Endothelial cell of hepatic sinusoid (primary cell): ENCODE measurements around the gene CLIC3.
"Not testable (repeated sequence)": the region's sequence is repeated elsewhere in the genome, so short reads cannot be mapped to it uniquely, and the experiment has no call there.

Experiments
- in situ Hi-C: cut with HindIII; loops from 2 replicates; pipeline ENCODE4 v1.10.0; 2017; ENCODE audit warnings: low sequenced_read_pairs

CLIC3 gene

DNA sequence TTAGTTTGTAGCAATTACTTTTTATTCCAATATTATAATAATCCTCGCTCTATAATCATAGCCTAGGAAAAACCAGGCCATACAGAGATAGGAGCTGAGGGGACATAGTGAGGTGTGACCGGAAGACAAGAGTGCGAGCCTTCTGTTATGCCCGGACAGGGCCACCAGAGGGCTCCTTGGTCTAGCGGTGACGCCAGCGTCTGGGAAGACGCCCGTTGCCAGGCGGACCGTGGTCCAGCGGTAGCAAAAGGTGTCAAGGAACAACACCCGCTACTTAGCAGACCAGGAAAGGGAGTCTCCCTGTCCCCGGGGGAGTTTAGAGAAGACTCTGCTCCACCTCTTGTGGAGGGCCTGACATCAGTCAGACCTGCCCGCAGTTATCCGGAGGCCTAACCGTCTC, 7.9 kb upstream of the CLIC3 start:
- in situ Hi-C loops: not testable (repeated sequence)

DNA sequence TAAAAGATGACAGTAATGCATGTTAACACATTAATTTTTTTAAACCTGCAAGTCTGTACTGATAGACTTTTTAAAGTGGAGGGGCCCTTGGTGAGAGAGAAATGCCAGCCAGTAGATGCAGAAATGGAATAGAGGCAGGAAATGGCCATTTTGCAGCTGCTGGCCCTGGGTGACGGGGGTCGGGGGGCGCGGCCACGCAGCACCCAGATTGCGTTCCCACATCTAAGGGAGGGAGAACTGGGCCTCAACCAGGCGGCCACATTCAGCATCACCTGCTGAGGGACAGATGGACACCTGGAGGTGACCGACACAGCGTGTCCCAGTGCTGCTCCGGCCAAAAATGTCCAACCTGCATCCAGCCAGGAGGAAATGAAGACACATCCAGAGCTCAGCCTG, 6.3 kb upstream of the CLIC3 start:
- in situ Hi-C loops: no loop called here

DNA sequence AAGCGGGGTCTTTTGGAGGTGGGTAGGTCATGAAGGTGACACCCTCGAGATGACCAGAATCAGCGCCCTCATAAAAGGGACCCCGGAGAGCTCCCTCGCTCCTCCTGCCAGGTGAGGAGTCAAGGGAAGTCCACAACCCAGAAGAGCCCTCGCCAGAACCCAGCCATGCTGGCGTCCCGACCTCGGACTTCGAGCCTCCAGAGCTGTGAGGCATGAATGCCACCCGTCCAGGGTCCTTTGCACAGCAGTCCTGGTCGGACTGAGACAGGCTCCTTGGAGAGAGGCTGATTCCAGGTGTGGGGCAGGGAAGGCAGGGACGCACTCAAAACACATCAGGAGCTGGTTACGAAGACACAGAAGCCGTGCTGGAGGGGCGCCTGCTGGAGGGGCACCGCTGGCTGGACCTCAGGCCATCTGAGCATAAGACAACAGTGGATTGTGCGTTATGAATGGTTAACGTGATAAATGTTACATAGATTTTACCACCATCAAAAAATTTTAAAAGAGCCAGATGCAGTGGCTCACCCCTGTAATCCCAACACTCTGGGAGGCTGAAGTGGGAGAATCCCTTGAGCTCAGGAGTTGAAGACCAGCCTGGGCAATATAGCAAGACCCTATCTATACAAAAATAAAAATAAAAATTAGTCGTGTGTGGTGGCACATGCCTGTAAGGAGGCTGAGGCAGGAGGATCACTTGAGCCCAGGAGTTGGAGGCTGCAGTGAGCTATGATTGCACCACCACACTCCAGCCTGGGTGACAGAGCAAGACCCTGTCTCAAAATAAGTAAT, 5.7 kb upstream of the CLIC3 start:
- in situ Hi-C loops: no loop called here

- in situ Hi-C loops: no loop called here
Observed at GRCh38 chr9:137000177-137000930, 4.0 kb upstream of the CLIC3 start.

DNA sequence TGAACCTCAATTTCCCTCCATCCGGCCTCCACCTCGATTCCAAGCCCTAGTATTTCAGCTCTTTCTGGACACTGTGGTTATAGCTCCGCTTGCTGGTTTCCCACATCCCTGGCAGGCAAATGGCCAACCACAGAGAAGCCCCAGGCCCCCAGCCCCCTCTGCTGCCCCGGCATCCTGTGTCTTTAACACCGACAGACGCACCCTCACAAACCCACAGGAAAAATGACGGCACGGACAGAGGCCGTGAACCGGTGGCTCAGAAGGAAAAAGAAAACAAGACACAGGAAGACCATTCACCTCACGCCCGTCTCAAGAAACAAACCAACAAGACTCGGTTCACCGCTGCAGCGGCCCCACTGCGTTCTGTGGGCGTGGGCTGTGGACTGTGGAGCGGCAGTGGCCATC, 1.5 kb upstream of the CLIC3 start:
- in situ Hi-C loops: no loop called here

GRCh38 chr9:136997371-136997770, 1.0 kb upstream of the CLIC3 start:
- in situ Hi-C loops: no loop called here

GRCh38 chr9:136995772-136996311, 526 bp downstream of the CLIC3 start:
- in situ Hi-C loops: no loop called here

DNA sequence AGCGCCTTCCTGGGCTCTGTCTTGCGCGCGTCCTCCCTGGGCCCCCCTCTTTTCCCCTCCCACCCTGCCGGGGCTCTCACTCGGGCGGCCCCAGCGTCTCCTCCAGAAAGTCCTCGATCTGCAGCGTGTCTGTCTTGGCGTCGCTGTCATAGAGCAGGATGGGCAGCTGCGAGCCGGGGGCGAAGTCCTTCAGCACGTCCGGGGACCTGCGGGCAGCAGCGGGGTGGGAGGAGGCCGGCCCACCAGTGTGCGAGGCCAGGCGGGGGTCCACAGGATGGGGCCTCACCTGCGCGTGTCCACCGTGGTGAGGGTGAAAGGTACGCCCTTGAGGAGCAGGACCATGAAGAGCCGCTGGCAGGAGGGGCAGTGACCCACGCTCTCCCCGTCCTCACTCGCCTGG, 1.0 kb downstream of the CLIC3 start:
- in situ Hi-C loops: no loop called here

- in situ Hi-C loops: no loop called here
Observed at GRCh38 chr9:136994888-136995230, 1.5 kb downstream of the CLIC3 start.

DNA sequence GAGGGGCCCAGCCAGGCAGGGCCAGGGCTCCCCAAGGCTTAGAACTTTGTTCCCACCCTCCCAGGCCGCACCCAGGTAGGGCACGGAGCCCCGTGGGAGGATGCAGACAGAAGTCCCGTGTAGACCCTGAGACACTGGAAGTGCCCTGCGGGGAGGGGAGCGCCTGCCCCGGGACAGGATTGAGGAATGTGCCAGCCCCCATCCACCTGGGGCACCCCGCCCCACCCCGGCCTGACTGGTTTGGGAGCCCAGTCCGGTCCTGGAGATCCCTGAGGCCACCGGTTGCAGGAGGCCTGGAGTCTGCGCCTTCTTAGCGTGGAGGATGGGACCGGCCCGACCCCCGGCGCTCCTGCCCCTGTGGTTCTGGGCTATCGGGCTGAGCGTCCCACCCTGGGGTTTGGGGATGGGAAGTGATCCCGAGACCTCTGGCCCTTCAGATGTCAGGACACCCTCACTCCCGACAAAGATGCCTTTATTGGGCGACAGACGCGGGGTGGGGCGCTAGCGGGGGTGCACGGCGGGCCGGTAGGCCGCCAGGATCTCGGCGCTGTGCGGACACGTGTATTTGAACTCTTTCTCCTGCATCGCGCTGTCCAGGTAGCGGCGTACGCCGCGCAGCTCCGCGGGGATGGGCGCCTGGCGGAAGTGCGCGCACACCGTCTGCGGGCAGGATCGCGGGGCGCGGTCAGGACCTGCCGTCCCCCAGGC, 2.0 kb downstream of the CLIC3 start:
- in situ Hi-C loops: no loop called here

DNA sequence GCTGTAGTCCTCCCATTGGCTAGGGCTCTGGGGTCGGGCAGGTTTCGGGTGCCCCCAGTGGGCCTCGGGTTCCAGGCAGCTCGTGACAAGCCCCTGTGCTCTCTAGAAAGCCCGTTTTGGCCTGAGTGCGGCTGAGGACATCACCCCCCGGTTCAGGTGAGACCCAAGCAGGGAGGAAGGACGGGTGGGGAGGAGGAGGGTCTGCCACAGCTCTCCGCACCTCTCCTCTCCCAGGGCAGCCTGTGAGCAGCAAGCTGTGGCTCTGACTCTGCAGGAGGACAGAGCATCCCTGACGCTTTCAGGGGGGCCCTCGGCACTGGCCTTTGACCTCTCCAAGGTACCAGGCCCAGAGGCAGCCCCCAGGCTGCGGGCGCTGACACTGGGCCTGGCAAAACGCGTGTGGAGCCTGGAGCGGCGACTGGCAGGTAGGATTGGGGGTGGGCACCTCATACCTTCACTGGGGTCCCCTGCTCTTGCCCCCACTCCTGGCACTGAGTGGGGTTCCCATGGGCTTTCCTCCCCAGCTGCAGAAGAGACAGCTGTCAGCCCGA, 3.5 kb downstream of the CLIC3 start:
- in situ Hi-C loops: no loop called here

GRCh38 chr9:136991993-136992818, 4.2 kb downstream of the CLIC3 start, which contains the start of gene PAXX:
Gene PAXX, plus strand, starts transcription at chr9:136992422. Its CDS starts 22 bp downstream, at chr9:136992444.
- in situ Hi-C loops: no loop called here

DNA sequence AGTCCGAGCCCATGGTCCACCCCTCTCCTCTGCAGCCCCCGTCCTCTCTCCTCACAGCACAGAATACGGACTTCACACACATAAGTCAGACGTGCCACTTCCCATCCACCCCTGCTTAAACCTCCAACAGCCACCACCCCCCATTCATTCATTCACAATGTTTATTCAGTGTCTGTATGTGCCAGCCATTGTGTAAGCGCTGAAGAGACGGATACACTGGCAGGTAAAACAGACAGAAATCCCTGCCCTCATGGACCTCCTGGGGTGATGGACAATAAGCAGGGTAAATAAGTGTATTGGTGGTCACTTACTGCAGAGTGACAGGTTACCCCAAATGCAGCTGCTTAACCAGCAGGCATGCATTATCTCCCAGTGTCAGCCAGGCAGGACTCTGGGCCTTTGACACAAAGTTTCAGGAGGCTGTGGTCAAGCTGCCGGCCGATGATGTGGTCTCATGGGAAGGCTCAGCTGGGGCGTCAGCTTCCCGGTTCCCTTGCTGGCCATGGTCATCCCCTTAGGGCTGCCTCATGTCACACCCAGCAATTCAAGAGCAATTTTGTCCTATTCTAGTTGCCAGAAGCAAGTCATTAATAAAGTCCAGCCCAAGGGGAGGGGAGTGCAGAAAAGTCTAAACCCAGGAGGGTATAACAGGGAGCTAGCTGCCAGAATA, 6.0 kb downstream of the CLIC3 start:
- in situ Hi-C loops: no loop called here

DNA sequence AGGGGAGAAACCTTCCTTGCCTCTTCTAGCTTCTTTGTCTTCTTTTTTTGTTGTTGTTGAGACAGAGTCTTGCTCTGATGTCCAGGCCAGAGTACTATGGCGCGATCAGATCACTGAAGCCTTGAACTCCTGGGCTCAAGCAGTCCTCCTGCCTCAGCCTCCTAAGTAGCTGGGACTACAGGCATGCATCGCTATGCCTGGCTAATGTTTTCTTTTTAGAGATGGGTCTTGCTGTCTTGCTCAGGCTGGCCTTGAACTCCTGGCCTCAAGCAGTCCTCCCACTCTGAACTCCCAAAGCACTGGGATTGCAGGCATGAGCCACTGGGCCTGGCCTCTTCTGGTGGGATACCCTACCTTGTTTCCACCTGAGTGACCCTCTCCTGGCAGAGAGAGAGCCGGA, 7.5 kb downstream of the CLIC3 start:
- in situ Hi-C loops: no loop called here

DNA sequence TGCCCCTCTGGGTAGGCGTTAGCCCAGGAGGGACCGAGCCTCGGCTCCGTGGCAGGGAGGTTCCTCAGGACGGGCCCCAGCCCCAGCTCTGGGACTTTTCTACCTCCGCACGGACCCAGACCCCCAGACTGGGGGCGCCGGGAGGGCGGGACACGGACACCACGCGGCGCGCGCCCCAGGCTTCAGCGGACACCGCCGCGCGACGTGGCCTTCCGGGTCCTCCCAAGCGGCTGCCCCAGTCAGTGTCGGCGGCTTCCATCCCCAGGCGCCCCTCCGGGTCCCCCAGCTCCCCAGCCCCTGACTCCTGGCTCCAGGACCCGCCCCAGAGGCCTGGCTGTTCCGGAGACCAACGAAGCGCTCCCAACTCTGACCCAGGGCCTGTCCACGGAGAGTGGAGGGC, 10.5 kb downstream of the CLIC3 start:
- in situ Hi-C loops: no loop called here

DNA sequence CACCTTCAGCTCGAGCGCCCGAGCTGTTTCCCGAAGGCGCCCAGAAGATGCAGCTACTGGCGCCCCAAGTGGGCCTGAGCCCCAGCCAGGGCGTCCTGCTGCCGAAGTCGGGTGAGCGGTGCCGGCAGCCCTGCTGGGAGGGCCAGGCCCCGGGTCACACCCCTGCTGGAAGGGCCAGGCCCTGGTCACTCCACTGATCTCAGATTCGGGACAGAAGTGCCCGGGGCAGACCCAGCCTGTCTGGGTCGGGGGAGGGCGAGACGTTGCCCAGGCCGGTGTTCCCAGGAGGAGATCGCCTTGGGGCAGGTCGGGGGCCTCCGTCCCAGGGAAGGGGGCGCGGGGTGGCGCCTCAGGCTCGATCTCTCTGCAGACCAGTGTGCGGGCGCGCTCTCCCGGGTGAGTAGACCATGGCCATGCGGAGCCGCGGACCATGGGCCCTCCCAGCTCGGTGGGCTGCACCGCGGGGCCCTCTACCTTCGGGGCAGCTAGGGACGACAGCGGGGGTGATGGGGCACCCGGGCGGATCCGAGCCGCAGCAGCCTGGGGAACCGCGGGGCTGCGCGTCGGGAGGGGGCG, 11.3 kb downstream of the CLIC3 start:
- in situ Hi-C loops: no loop called here

DNA sequence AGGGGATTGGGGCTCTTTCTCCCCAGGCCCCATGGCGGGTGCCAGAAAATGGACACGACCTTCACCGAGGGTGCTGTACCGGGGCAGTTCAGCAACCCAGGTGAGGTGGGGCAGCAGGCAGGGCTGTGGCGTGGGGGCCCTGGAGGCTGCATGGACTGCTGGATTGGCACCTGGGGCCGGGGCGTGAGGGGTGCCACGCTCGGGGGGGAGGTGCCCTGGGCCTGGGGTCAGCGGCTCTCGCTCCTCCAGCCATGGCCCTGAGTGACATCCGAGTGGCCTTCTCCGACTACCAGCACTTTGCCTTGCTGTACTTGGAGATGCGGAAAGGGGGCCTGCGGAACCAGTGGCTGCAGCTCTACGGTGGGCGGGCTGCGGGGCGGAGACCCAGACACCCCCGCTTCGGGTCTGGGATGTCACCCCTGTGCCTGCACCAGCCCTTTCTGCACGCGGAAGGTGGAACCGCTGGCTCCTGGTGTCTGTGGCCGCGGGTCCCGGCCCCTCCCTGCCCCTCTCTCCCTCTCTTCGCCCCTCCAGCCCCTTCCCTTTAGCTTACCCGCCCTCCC, 11.8 kb downstream of the CLIC3 start:
- in situ Hi-C loops: no loop called here

GRCh38 chr9:136983656-136984314, 12.6 kb downstream of the CLIC3 start:
- in situ Hi-C loops: no loop called here

DNA sequence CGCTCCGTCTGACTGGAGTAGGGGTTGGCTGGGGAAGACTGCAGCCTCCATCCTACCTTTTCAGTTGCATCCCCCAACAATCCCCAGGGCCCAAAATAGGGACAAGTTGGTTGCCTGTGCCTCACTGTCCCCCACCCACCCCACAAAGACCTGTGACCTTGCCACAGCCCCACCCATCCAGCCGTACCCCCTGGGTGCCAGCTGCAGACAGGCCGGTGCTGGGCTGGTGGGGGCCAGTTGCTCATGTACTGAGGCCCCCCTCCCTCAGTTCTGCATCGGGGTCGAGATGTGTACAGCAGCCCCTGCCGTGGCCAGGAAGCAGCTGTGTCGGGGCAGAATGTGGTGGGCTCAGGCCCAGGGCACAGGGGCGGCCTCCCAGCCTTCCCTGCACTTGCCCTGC, 13.2 kb downstream of the CLIC3 start:
- in situ Hi-C loops: no loop called here
